ENCODE measurements around the gene STRN3.
A peak's percentile ranks its signal among the peaks of the same experiment; 100 is the strongest.
"Not testable (repeated sequence)": the region's sequence is repeated elsewhere in the genome, so short reads cannot be mapped to it uniquely, and the experiment has no call there.

The STRN3 gene

GRCh38 chr14:30906752-30907658 is 119.2 kb downstream of the STRN3 start:
- DNase-seq = no peak

GRCh38 chr14:30903285-30904124 is 122.7 kb downstream of the STRN3 start:
- DNase-seq = no peak

GRCh38 chr14:30897121-30897520 is 129.1 kb downstream of the STRN3 start:
- not testable (repeated sequence) for DNase-seq

GRCh38 chr14:30896435-30896834 is 129.7 kb downstream of the STRN3 start:
- DNase-seq = no peak

- no peak for DNase-seq
Observed at GRCh38 chr14:30894923-30895515, 131.2 kb downstream of the STRN3 start.

- no peak for DNase-seq
Observed at GRCh38 chr14:30893819-30894218, 132.4 kb downstream of the STRN3 start.

GRCh38 chr14:30889244-30889594 is 137.0 kb downstream of the STRN3 start:
- no peak for DNase-seq

- no peak for DNase-seq
Observed at GRCh38 chr14:30888480-30889243, 137.5 kb downstream of the STRN3 start.

- no peak for DNase-seq
Observed at GRCh38 chr14:30885840-30886740, 140.1 kb downstream of the STRN3 start.

- DNase-seq = no peak
Observed at GRCh38 chr14:30884901-30885300, 141.3 kb downstream of the STRN3 start.

- DNase-seq = no peak
Observed at GRCh38 chr14:30883508-30884294, 142.5 kb downstream of the STRN3 start.

GRCh38 chr14:30882431-30882830 is 143.7 kb downstream of the STRN3 start:
- DNase-seq = no peak

- DNase-seq = no peak
Observed at GRCh38 chr14:30876692-30877091, 149.5 kb downstream of the STRN3 start.

- no peak for DNase-seq
Observed at GRCh38 chr14:30875788-30876053, 150.5 kb downstream of the STRN3 start.

- DNase-seq = peak; percentile 27
Observed at GRCh38 chr14:30874999-30875787, 151.0 kb downstream of the STRN3 start.

GRCh38 chr14:30874120-30874998 is 151.8 kb downstream of the STRN3 start, which contains the start of gene COCH:
Gene COCH, plus strand, starts transcription at chr14:30874559. Its CDS starts 380 bp downstream, at chr14:30874939.
- peak; percentile 42 for DNase-seq

GRCh38 chr14:30873308-30874119 is 152.7 kb downstream of the STRN3 start:
- DNase-seq = no peak

- peak; percentile 47 for DNase-seq
Observed at GRCh38 chr14:30872602-30873001, 153.6 kb downstream of the STRN3 start.
